ENCODE measurements around the gene PM20D2.

Gene PM20D2

DNA sequence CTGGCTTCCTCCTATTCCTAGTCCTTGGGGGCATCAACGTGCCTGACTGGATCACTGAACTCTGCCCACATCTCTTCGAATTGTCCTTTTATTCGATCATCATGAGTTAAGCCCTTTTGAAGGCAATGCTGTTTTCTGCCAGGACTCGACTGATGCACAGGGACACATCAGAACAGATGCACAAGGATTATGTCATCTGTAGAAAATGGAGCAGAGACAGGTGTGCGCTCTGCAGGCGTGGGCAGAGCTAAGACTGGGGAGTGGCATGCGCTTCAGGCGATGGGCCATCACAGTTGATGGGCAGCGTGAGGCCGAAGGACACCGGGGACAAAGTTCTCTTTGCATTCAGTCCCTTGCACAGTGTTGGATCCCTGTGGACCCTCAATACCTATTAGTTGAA, 58.2 kb downstream of the PM20D2 start:
- DNase-seq, result no peak

- no peak for DNase-seq
Observed at GRCh38 chr6:89205819-89206218, 60.0 kb downstream of the PM20D2 start.

- DNase-seq, result no peak
Observed at GRCh38 chr6:89208551-89208950, 62.7 kb downstream of the PM20D2 start.

DNA sequence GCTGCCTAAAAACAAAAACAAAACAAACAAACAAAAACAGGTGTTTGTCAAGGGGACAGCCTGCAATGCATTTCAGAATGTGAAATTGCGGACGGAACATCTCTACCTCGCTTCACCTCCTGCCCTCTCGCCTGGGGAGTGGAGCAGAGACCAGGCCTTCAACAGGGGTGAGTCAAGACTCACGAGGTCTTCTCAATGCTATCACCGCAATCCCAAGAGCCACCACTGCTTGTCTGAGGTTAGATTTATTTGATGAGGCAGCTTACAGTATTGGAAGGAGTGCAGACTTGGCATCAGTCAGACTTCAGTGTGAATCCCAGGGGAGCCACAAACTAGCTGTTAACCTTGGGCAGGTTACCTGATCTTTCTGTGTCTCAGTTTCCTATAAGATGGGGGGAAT, 63.6 kb downstream of the PM20D2 start:
- no peak for DNase-seq

DNA sequence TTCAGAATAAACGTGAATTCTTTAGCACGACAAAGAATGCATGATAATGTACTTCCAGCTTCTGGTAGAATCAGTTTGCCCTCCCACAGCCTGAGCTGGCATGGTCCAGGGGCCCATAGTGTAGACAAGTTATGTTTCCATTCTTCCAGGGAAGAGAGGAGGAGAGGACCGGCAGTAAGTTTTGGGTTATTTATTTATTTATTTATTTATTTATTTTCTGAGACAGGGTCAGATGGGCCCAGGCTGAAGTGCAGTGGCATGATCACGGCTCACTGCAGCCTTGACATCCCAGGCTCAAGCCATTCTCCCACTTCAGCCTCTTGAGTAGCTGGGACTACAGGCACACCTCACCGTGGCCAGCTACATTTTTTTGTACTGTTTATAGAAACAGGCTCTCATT, 66.6 kb downstream of the PM20D2 start:
- no peak for DNase-seq

- no peak for DNase-seq
Observed at GRCh38 chr6:89214197-89214596, 68.3 kb downstream of the PM20D2 start.
